AG08396 (cell line): Measurements from ENCODE around the gene LTV1.
"Not testable (repeated sequence)": the region's sequence is repeated elsewhere in the genome, so short reads cannot be mapped to it uniquely, and the experiment has no call there.

Source experiments
- DNase-seq: peaks from one replicate; pipeline ENCODE4 v3.0.0; 2012; ENCODE audit warnings: low spot score, mixed read lengths

LTV1 gene

DNA sequence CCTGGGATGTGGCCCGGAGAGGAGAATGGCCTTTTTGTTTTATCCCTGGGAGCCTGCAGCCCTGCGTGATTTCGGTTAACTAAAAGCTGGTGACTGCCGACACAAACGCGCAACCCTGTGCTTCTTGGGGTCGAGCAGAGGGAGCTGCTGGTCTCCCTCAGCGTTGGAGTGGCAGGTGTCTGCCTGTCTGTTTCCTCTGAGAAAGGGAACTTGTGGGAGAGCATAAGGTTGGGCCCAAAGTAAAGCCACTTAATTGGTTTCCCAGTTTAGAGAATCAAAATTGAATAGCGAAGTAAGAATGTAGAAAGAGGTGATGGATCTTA lies 500 bp downstream of the LTV1 start:
- DNase-seq: no peak

DNA sequence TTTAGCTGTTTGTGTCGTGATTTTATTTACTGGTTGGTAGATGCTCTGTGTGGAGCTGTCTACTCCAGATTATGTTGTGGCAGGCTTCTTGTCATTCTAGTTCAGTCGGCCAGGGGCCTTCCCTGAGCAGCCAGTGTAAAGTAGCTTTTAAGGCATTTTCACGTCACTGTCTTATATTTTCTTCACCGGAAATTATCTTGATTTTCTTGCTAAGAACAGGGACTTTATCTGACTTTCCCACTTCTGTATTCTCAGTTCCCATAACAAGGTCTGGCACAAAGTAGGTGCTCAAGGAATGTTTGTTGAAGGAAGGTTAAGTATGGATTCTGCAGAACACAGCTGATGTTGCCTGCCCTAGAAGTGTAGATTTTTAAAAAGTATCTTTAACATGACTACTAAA lies 868 bp downstream of the LTV1 start:
- no peak for DNase-seq

DNA sequence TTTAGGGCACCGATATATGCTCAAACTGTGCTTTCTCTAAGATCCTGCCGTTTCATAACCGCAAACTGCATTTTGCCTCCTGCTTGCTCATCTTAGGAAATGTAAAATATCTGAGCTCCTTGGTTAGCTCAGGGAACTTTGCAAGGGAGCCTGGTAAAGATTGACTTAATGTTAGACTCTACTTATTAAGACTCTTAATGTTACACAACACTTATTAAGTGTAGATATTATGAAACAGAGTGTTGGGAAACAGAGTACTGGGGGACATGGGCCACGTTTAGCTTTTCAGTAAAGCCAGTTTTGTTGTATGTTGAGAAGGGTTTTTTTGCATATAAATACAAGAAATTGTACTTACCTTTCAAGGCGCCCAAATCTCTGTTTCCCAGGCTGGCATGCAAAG lies 1.9 kb downstream of the LTV1 start:
- DNase-seq: no peak

DNA sequence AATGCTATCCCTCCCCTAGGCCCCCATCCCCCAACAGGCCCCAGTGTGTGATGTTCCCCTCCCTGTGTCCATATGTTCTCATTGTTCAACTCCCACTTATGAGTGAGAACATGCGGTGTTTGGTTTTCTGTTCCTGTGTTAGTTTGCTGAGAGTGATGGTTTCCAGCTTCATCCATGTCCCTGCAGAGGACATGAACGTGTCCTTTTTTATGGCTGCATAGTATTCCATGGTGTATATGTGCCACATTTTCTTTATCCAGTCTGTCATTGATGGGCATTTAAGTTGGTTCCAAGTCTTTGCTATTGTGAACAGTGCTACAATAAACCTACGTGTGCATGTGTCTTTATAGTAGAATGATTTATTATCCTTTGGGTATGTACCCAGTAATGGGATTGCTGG lies 8.6 kb downstream of the LTV1 start:
- not testable (repeated sequence) for DNase-seq

DNA sequence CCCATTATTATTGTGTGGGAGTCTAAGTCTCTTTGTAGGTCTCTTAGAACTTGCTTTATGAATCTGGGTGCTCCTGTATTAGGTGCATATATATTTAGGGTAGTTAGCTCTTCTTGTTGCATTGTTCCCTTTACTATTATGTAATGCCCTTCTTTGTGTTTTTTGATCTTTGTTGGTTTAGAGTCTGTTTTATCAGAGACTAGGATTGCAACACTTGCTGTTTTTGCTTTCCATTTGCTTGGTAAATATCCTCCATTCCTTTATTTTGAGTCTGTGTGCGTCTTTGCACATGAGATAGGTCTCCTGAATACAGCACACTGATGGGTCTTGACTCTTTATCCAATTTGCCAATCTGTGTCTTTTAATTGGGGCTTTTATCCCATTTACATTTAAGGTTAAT lies 11.9 kb downstream of the LTV1 start:
- DNase-seq: not testable (repeated sequence)

DNA sequence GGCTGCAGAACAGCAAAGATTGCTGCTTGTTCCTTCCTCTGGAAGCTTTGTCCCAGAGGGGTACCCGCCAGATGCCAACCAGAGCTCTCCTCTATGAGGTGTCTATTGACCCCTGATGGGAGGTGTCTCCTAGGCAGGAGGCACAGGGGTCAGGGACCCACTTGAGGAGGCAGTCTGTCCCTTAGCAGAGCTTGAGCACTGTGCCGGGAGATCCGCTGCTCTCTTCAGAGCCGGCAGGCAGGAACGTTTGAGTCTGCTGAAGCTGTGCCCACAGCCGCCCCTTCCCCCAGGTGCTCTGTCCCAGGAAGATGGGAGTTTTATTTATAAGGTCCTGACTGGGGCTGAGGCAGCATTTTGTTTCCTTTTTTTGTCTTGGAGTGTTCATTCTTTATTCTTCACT lies 13.6 kb downstream of the LTV1 start:
- not testable (repeated sequence) for DNase-seq

DNA sequence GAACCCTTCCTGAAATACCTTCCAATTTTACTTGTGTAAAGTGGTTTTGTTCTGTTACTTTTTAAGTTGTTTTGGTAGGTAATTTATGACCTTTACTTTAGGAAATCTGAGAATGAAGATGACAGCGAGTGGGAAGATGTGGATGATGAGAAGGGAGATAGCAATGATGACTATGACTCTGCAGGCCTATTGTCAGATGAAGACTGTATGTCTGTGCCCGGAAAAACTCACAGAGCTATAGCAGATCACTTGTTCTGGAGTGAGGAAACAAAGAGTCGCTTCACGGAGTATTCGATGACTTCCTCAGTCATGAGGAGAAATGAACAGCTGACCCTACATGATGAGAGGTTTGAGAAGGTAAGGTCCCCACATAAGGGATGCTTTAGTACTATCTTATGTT lies 14.5 kb downstream of the LTV1 start:
- no peak for DNase-seq

DNA sequence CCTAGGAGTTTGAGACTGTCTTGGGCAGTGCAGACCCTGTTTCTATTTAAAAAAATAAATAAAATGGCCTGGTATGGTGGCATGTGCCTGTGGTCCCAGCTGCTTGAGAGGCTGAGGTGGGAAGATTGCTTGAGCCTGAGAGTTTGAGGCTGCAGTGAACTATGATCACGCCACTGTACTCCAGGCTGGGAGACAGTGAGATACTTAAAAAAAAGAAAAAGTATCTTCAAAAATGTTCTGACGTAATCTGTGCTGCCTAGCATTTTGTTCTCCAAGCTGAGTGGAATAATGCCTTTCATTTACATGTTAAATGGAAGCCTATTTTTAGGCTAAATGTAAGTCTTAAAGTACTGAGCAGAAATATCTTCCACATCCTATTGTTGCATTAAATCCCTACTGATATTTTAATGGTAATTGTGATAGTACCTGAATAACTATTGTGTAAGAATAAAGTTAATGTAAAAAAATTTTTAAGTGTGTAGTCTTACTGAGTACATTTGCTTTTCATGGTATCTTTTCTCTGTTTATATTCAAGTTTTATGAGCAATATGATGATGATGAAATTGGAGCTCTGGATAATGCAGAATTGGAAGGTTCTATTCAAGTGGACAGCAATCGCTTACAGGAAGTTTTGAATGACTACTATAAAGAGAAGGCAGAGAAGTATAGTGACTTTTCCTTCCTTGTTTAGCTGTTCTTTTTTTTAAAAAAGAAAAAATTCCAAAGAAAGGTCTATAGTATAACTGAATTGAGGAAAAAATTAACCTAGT lies 16.9 kb downstream of the LTV1 start:
- no peak for DNase-seq

DNA sequence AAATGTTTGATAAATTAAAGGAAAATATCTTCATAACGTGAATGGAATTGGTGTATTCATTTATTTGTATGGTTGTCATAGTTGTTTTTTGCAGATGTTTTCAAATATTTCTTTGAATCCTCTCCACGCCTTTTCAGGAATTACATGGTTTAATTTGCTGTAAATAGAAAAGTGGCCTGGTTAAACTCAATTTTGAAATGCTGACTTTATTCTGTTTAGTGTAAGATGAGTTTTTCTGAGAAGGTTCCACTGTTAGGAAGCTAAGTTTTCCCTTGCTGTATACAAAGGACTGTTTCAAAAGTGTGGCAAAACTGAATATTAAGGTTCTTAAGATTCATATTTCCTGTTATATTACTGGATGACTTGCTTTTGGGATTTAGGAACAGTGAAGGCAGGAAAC lies 20.6 kb downstream of the LTV1 start:
- DNase-seq: no peak

DNA sequence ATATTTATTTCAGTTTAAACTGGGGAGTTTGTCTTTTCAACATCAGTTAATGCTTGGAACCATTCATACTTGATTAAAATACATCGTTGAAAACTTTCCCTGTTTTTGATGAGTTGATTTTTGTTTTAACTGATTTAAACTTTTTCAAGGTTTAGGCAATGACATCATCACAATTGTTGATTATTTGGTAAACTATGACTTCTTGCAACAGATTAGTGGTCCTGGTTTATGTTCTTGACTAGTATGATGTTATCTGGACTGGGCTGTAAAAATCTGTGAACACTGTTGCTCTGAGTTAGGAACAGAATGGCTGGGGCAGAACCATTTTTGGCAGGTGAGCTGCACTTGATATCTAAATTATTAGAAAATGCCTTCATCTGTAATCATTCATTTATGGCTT lies 21.1 kb downstream of the LTV1 start, which contains the start of gene ZC2HC1B:
Gene ZC2HC1B (plus strand): TSS at position 241 of the 400 bp plus-strand sequence. CDS start 66 bp downstream, at position 307.
- DNase-seq: no peak

DNA sequence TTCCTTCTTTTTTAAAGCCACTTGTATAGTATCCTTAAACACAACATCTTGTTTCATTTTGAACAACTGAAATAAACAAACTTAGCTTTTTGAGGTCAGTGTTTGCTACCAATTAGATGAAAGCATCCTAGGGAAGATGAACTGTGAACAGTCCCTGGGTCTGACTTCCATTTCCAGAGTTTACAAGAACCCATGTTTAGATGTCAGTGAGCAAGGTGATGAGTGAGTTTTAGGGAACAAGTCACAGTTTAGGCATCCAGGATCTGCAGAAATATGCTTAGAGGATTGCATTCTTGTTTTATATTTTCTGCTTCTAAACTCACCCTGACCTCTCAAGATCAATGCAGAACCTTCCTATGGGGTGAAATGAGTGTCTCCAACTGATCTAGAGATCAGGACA lies 24.1 kb downstream of the LTV1 start:
- peak; percentile 25 for DNase-seq

DNA sequence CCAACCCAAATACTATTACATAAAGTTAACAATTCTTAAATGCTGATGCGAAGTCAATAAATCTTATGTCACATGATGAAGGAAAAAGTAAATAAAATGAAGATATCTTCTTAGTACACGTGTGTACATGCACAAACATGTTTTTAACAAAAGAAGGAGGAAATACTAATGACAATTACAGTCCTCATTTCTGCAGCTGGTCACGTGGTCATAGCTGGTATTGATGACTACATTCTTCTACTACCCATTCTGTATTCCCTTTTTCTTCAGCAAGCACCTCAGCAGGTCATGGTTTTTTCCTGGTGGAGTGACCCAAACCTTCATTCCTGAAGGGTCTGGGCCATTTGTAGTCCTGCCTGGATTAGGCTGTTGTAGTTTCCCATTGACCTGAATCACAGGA lies 25.7 kb downstream of the LTV1 start:
- DNase-seq: not testable (repeated sequence)

DNA sequence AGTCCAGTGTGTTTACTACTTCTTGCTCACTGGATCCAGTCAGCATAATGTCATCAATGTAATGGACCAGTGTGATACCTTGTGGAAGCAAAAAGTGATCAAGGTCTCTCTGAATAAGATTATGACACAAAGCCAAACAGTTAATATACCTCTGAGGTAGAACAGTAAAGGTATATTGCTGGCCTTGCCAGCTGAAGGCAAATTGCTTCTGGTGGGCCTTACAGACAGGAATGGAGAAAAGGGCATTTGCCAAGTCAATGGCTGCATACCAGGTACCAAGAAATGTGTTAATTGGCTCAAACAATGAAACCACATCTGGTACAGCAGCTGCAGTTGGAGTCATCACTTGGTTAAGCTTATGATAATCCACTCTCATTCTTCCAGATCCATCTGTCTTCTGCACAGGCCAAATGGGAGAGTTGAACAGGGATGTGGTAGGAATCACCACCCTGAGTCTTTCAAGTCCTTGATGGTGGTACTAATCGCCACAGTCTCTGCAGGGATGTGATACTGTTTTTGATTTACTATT lies 28.1 kb downstream of the LTV1 start:
- DNase-seq: not testable (repeated sequence)

DNA sequence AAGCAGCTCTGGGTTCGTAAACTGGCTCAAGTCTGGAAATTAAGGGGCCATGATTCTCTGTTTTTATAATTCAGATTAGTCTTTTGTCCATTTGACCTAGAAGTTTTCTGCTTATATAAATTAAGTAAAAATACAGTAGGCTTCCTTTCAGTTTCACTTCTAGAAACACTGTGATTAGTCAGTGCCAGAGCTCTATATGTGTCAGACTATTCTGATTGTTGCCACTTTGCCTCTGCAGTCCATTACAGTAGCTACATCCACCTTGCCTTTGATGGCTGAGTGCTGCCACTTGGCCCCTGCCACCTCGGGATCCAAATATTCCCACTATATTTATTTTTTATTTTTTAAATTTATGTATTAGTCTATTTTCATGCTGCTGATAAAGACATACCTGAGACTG lies 29.1 kb downstream of the LTV1 start:
- no peak for DNase-seq

DNA sequence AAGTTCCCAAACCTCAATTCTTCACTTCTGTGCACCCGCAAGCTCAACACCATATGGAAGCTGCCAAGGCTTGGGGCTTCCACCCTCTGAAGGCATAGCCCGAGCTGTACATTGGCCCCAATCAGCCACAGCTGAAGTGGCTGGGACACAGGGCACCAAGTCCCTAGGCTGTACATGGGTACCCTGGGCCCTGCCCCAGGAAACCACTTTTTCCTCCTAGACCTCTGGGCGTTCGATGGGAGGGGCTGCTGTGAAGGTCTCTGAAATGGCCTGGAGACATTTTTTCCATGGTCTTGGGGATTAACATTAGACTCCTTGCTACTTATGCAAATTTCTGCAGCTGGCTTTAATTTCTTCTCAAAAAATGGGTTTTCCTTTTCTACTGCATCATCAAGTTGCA lies 30.5 kb downstream of the LTV1 start:
- DNase-seq: not testable (repeated sequence)

DNA sequence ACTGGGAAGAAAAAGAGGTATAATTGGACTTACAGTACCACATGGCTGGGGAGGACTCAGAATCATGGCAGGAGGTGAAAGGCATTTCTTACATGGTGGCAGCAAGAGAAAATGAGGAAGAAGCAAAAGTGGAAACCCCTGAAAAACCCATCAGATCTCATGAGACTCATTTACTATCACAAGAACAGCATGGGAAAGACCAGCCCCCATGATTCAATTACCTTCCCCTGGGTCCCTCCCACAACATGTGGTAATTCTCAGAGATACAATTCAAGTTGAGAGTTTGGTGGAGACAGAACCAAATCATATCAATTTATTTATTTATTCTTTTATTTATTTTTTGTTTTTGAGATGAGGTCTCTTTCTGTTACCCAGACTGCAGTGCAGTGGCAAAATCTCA lies 31.4 kb downstream of the LTV1 start:
- not testable (repeated sequence) for DNase-seq

DNA sequence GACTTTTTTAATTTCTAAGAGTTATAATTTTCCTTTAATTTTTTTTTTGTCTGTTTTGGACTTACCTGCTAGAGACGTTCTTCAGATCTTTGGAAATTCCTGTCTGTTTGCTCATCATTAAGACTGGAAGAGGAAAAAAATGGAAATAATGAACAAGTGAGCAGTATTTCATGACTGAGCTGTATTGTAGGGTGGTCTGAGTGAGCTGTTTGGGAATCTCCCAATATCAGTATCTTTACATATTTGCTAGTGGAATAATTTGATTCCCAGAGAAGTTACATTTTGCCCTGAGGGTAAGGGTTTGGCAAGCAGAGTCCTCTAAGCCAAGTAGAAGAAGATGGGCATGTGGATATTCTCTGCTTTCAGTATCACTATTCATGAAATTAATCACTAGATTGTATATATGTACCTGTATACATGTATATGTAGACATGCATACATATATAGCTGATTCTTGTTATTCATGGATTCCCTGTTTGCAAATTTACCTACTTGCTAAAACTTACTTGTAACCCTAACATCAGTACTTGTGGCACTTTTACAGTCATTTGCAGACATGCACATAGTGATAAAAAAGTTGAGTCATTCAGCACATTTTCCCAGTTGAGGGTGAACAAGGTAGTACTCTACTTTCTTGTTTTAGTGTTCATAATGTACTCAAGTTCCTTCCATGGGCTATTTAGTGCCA lies 34.6 kb downstream of the LTV1 start:
- DNase-seq: no peak

DNA sequence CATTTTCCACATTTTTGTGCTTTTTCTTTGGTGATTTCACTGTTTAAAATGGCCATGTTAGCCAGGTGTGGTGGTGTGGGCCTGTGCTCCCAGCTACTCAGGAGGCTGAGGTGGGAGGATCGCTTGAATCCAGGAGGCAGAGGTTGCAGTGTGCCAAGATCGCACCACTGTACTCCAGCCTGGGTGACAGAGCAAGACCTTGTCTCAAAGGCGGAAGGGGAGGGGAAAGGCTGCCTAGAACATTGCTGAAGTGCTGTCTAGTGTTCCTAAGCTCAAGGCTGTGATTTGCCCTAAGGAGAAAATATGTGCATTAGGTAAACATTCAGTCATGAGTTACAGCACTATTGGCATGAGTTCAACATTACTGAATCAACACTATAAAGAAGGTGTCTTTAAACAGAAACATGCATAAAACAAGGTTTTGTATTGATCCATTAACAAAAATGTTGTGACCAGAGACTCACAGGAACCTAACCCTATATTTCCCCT lies 35.2 kb downstream of the LTV1 start:
- no peak for DNase-seq

DNA sequence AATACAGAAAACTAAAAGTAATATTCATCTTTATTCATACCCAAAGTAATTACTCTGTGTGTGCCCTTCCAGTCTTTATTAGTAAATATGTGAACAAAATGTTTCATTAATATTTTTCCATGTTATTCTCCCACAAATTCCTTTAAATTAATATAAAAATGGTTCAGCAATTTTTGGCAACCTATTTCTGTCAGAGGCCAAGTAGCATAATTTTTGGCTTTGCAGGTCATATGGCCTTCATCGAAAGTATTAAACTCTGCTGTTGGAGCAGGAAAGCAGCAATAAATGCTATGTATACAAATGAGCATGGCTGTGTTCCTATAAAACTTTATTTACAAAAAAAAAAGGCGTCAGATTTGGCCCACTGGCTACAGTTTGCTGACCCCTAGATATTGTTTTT lies 37.3 kb downstream of the LTV1 start:
- no peak for DNase-seq

DNA sequence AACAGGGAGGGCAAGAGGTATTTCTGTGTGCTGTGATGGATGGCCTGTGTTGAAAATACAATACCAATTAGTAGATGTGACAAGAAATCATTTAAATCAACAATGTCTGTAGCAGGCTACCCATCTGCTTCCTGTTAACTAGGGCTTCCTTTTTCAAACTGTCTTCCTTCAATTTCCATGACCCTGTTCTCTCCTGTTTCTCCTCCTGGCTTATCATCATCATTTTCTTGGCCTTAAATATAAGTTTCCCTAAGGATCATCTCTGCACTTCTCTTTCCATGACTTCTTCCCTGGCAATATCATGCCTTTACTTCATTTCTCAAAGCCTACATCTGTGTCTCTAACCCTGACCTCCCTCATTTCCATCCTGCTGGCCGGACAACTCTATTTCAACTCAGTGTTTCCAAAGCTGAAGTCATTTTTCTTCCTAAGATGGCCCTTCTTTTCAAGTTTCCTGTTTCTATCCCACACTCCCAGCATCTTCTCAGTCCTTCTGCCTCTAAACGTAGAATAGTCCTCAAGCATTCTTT lies 39.3 kb downstream of the LTV1 start:
- no peak for DNase-seq

DNA sequence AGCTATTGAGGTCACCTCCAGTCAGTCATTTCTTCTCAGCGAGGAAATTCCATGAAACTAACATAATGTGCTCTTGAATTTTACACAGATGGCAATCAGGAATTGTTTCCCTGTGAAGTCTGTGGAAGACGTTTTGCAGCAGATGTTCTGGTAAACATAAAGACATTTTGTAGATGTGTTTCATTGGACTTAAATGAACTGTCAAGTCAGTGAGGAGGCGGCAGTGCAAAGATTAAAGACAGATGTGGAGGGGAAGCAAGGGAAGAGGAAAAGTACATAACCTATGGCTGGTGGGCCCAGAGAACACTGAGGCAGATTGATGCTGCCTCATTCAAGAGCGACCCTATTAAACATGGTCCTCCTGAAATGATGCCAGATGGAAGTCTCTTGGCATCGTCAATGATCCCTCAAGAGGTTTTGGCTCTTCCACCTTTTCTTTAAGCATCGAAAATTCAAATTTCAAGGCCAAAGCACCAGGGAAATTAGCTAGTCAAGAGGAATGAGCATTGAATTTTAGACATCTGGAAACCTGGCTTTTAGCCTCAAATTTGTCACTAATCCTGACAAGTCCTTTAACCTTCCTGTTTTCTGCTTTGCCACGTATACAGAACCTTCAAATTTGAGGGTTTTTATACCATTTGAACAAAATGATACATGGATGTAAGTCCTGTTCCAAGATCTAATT lies 41.2 kb downstream of the LTV1 start:
- no peak for DNase-seq

DNA sequence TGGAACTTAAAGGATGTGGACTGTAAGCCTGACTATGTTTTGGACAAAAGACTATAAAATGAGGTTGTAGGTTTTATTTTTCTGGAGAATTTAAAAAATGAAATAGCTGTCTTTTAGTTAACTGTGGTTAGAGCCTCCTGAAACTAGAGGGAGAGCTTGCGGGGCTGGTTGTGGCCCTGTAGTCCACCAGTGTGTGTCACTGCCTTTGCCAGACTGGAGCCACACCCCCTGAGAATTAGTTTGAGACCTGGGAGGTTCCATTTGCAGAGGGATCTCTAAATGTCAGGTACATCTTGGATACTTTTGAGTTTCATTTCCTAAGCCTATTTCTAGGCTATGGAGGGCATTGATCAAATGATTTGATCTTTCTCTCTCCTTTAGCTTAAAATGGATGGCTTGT lies 42.0 kb downstream of the LTV1 start:
- DNase-seq: no peak

DNA sequence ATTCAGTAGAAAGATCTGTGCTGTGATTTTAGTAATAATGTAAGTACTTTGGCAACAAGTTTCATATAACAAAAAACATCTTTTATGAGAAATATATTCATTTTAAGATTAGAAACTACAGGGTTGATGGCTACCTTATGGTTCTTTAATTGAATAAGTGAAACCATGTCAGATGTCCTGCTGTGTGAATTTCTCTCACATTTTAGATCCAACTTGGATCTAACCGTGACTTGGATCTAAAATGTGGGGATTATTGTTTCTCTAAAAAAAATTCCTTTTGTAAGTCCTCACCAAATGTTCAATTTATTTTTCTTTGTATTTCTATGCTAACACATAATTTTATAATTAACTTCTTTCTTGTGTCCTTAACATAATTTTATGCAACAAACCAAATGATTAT lies 51.5 kb downstream of the LTV1 start:
- no peak for DNase-seq
